Right ventricle myocardium inferior (tissue), 1 donor: ENCODE measurements around the gene DUSP9. TPM values are rescaled to one million over a fixed set of nuclear protein-coding genes. Genes with fewer than 3 reads are reported as not detected.
A peak's percentile ranks its signal among the peaks of the same experiment; 100 is the strongest.

ENCODE experiments used
- ATAC-seq: fragments of 200-7000 bp; cut with Tn5 transposase; one replicate; pipeline ENCODE4 v1.9.1; 2020; ENCODE audit warnings: mild to moderate bottlenecking, moderate library complexity
- DNase-seq: peaks from one replicate; pipeline ENCODE4 v3.0.0; 2021; ENCODE audit errors: missing footprints
- intact Hi-C: fragments of 100-400 bp; cut with DNase I; formaldehyde crosslinking; loops from one replicate; pipeline ENCODE4 v1.11.0; 2022
- total RNA-seq: library from RNA; stranded (reverse); fragmentation: NEBNext Ultra II Directional; extraction: Animal tissue kit (Norgen Biotek cat#: 25700); gene quantifications from one replicate; pipeline ENCODE4 v1.2.1, GENCODE V29; 2021
- donor health status: DM: no; HTN: yes; CAD: no; lungs with severe emphysema.

DUSP9 gene
- total RNA-seq, 1 donor from 2014 or later: 0.19 TPM

- intact Hi-C loops: no loop called here
- ATAC-seq: no peak
- no peak for DNase-seq
Measured at GRCh38 chrX:153634236-153634635, 12.8 kb upstream of the DUSP9 start.

GRCh38 chrX:153634832-153635231, 12.2 kb upstream of the DUSP9 start:
- no peak for DNase-seq
- intact Hi-C loops: no loop called here
- no peak for ATAC-seq

- no peak for DNase-seq
- no peak for ATAC-seq
Measured at GRCh38 chrX:153635388-153635787, 11.6 kb upstream of the DUSP9 start.

GRCh38 chrX:153635788-153636668, 11.0 kb upstream of the DUSP9 start:
- no peak for DNase-seq
- ATAC-seq: no peak
- intact Hi-C loops: no loop called here

More at GRCh38 chrX:153635388-153635787, 11.6 kb upstream of the DUSP9 start:
- intact Hi-C loops: no loop called here

GRCh38 chrX:153636716-153637115, 10.3 kb upstream of the DUSP9 start:
- DNase-seq: no peak
- intact Hi-C loops: no loop called here
- no peak for ATAC-seq

GRCh38 chrX:153637121-153638040, 9.6 kb upstream of the DUSP9 start:
- ATAC-seq (no peak), DNase-seq (no peak)
- intact Hi-C loops: no loop called here

- ATAC-seq (no peak), DNase-seq (no peak)
- intact Hi-C loops: no loop called here
Measured at GRCh38 chrX:153638041-153638371, 9.0 kb upstream of the DUSP9 start.

GRCh38 chrX:153638436-153639176, 8.4 kb upstream of the DUSP9 start:
- DNase-seq (no peak), ATAC-seq (no peak)
- intact Hi-C loops: no loop called here

GRCh38 chrX:153639177-153640044, 7.6 kb upstream of the DUSP9 start:
- ATAC-seq (no peak), DNase-seq (no peak)
- intact Hi-C loops: no loop called here

- ATAC-seq: no peak
- intact Hi-C loops: no loop called here
Measured at GRCh38 chrX:153640045-153640686, 6.8 kb upstream of the DUSP9 start.

GRCh38 chrX:153640736-153641575, 6.0 kb upstream of the DUSP9 start:
- intact Hi-C loops: no loop called here

More at GRCh38 chrX:153640045-153640686, 6.8 kb upstream of the DUSP9 start:
- DNase-seq: no peak

GRCh38 chrX:153641627-153642026, 5.4 kb upstream of the DUSP9 start:
- ATAC-seq (no peak), DNase-seq (no peak)
- intact Hi-C loops: no loop called here

More at GRCh38 chrX:153640736-153641575, 6.0 kb upstream of the DUSP9 start:
- ATAC-seq (no peak), DNase-seq (no peak)

GRCh38 chrX:153642051-153642654, 4.8 kb upstream of the DUSP9 start:
- ATAC-seq: no peak
- intact Hi-C loops: no loop called here
- no peak for DNase-seq

GRCh38 chrX:153642655-153643430, 4.2 kb upstream of the DUSP9 start:
- ATAC-seq (no peak), DNase-seq (no peak)
- intact Hi-C loops: no loop called here

- intact Hi-C loops: no loop called here
- no peak for ATAC-seq
- peak; percentile 62 for DNase-seq
Measured at GRCh38 chrX:153643431-153644351, 3.3 kb upstream of the DUSP9 start.
